T-helper 1 cell treated with Interleukin-12 subunit alpha and Interleukin-12 subunit beta and Interleukin-4 antibody, amounts not matched to agents 30 ng/mL and 1 ng/mL, for 36 hours (primary cell): ENCODE data around the gene C1QL2. TPM values are rescaled to one million over a fixed set of nuclear protein-coding genes. Genes with fewer than 3 reads are reported as not detected.

Experiments
- intact Hi-C: fragments of 100-400 bp; cut with micrococcal nuclease; formaldehyde crosslinking; loops from one replicate; pipeline ENCODE4 v1.15.1; 2024
- total RNA-seq: library from RNA; stranded (reverse); gene quantifications from 2 replicates; pipeline ENCODE4 v1.2.3, GENCODE V29; 2022

C1QL2 gene
- total RNA-seq, 1 donor from 2014 or later: not detected

DNA sequence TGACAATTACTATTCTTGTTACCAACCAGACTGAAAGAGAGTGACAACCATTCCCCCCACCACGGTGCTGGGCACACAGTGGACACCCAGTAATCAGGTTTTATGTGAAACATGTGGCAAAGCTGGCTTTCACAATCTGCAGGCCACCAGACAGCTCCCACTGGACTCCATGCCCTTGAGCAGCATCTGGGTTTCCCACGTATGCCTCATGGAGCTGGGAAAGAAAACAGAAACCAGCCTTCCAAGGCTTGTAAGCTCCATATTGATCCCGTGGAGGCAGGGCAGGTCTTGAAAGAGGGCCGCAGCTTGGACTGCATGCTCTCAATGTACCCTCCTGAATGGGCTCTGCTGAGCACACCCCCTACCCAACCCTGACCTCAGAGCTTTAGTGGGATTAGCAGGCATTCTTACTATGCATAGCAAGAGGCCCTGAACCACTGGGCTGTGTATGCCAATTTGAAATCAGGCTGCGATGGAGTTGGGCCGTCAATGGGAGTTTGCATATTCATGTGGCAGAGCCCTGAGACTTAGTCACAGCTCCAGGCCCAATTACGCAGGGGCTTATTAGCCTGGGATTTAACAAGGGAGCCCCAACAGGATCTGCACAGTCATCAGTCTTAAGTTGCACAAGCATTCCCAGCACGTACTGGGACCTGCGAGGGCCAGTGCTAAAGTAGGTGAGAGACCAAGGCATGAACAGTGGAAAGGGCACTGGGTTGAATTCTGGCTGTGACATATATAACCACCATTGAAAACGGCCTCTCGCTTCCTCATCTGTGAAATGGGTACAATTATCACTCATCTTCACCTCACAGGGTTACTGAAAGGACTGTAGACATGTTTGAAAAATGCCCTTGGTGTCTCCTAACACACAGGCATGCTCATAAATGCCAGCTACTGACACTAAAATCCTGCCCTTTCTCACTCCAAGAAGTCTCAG is 10.5 kb downstream of the C1QL2 start:
- intact Hi-C loops: no loop called here

DNA sequence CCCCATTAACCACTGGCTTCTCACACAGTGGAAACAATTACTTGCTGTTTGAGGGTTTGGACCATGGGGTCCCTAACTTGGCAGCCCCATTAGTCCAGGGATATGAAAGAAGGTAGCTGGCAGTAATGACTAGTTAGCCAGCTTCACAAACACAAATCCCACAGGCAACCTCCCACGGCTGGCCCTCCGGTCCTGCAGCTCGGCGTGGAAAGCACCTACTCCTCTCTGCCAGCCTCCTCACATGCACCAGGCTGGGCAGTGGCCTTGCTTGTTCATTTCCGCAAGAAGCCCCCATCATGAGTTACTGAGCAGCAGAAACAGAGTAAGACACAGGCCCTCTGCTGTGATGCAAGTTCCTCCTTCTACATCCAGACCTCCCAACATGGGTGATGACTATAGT is 13.7 kb downstream of the C1QL2 start:
- intact Hi-C loops: no loop called here

DNA sequence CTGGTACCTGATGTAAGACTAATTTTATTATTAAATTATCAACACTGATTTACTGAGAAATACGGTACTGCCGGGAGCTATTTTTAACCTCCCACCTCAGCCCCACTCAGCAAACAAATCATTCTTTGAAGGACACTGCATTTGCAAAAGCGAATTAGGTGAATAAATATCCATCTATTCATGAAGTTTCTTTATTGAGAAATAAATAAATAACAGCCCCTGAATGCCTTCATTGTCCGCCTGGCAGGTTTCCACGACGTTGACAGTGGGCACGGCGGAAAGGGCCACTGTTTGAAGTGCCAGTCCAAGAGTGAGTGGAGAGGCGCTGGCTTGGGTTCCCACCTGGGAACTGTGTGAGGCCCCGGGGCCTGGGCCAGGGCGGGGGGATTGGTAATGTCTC is 15.7 kb downstream of the C1QL2 start:
- intact Hi-C loops: no loop called here

DNA sequence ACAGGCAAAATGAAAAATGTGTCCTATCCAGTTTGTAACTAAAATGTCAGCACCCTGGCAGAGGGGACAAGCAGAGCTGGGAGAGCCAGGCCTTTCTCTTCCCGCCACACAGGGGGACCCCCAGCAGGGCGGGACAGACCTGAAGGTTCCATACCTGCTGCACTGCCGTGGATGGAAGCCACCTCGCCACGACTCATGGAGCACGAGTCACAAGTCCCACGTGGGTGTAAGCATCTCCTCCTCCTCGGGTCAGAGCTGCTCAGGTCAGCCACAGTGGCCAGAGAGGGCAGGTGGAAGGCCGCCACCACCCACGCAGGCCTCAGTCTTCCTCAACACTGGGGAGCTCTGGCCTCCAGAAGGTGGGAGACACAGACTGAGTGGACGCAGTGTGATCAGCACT is 21.0 kb downstream of the C1QL2 start:
- intact Hi-C loops: no loop called here

GRCh38 chr2:119136872-119137271 is 21.7 kb downstream of the C1QL2 start:
- intact Hi-C loops: no loop called here

DNA sequence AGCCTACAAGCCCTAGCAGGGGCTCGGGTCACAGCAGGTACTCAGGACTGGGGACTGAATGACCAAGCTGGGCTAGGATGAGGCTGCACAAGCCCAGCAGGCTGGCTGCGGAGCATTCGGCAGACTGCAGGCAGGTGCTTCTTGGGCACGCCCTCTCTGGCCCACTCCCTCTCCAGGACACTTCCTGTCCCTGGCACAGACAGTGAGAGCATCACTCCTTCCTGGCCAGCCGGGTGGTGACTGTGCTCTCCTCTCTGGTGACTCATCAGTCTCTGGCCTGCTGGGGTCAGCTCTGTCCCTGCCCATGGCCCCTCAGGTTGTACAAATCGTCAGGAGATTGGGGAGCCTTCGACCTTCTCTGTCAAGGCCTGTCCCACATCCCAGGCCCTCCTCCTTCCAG is 22.5 kb downstream of the C1QL2 start:
- intact Hi-C loops: no loop called here

GRCh38 chr2:119134775-119135174 is 23.8 kb downstream of the C1QL2 start:
- intact Hi-C loops: no loop called here

DNA sequence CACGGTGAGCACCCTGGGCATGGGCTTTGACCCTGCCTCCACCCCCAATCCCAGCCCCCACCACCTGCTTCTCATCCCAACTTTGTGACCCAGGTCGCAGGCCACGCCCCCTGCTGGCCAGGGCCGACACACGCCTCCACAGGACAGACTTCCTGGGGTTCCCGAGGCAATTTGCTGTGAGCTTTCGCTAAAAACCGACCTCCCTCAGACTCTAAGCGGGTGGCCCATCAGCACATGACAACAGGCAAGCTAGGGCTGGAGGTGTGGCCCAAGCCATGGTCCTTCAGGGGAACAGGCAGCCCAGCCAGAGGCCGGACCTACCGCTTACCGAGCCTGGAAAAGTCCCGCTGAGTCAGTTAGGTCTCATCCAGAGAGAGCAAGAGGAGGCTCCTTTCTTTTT is 31.9 kb downstream of the C1QL2 start:
- intact Hi-C loops: loop anchor here (1.0 kb wide), 1 partner anchor 244 kb away; no protein-coding TSS in a partner anchor

GRCh38 chr2:119123389-119123788 is 35.2 kb downstream of the C1QL2 start:
- intact Hi-C loops: no loop called here

- intact Hi-C loops: no loop called here
These were observed 35.9 kb downstream of the C1QL2 start for GRCh38 chr2:119122663-119123062.

GRCh38 chr2:119119999-119120756 is 38.4 kb downstream of the C1QL2 start:
- intact Hi-C loops: no loop called here

- intact Hi-C loops: no loop called here
These were observed 39.3 kb downstream of the C1QL2 start for GRCh38 chr2:119119076-119119785.

DNA sequence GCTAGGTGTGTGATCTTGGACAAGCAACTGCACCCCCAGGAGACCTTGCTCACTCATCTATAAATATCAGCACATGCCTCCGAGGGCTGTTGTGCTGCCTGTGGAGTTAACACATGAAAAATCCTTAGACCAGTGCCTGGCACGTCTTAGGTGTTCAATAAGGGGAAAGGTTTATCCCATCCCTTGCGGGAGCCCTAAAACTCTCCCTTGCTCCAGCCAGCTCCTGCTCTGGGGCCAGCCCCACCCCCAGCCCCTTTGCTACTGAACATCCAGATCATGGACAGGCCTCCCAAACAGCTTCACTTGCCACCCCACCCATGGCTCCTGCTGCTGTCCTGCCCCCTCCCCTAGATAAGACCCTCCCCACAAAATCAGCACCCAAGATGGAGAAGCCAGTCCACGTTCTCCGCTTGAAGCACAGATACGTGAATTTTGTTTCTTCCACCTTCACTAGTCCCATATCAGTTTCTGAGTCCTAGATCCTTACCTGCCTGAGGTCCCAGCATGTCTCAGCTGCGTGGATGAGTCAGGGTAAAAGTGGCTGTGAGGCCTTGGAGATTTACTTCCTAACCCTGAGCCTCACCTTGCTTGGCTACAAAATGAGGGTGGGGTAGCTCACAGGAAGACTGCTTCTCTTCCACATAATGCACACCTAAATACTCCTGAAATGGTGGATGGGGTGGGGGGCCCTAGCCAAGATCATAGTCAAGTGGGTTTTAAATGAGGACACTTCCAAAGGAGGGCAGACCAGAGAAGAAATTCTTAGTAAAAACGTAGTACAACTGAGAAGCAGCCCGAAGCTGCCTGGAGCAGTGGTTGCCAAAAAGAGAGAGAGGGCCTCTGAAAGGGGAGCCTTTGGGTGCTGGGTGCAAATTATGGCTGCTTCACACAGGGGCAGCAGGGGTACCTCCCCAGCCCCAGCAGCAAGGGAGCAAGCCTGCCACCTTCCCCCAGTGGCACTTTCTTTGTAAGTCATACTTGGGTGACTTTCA is 40.4 kb downstream of the C1QL2 start:
- intact Hi-C loops: no loop called here

DNA sequence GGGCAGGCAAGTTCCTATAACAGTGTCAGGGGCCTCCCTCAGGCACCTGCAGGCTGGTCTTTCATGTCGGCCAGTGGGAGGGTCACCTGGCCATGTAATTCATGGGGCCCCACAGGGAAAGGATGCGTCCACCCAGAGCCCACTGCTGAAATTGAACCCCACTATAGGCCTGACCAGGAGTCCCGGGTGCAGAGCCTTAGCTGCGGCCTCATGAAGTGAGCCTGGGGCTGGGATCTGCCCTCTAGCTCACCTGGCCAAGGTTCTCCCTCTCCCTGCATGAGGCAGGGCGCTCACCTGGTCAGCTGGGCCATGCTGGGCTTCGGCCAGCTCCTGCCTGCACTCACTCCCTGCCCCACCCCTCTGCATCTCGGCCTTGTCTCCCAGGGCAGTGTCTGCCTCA is 41.1 kb downstream of the C1QL2 start:
- intact Hi-C loops: no loop called here

DNA sequence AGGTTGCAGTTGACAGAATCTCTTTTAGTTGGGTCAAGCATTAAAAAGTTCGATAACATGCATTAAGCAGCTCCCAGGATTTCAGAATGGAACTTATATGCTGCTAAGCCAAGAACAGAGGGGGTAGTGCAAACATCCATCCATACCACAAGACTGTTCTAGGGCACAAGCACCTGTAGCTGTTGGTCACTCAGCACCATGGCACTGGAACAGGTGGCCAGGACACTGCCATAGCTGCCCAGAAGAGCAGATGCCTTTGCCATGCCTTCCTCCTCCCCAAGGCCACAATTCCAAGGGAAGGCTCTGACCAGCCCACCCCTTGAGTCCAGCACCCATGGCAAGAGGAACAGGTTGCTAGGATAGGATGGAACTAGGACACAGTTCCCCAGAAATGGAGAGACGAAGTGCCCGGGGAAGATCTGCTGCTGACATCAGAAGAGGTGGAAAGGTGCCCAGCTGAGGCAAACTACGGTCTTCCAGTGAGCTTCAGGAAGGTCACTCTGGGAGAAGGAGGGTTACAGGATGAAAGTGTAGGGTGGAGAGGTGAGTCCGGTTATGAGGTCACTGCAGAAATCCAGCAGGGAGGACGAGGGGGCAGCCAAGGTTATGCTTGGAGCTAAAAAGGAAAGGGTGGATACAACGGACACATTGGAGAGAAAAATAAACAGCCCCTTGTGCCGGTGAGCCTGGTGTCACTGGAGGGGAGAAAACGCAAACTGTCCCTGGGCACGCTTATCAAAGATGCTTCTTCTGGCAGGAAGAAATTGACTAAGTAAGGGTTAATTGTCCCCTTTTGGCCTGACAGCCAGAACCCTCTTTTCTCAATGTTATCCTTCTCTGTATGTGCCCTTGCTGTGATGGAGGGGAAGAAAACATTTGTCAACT is 41.9 kb downstream of the C1QL2 start:
- intact Hi-C loops: no loop called here

DNA sequence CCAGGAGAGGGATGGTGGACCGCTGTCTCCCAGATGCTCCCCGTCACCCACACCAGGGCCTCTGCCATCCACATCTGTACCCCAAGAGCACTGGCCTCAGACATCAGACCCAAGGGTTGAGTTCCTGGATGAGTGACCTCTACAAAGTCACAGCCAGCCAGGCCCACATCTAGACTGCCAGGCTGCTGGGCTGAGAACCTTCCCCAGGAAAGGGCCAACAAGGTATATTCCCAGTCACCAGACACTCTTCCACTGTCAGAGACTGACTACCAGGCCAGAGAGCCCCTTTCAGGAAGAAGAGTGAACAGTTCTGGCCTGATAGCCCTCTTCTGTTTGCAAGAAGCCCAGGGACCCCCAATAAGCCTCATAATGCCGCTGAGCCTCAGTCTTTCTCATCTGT is 44.3 kb downstream of the C1QL2 start:
- intact Hi-C loops: no loop called here

- intact Hi-C loops: no loop called here
These were observed 45.1 kb downstream of the C1QL2 start for GRCh38 chr2:119113489-119113770.

- intact Hi-C loops: no loop called here
These were observed 45.6 kb downstream of the C1QL2 start for GRCh38 chr2:119112770-119113488.

DNA sequence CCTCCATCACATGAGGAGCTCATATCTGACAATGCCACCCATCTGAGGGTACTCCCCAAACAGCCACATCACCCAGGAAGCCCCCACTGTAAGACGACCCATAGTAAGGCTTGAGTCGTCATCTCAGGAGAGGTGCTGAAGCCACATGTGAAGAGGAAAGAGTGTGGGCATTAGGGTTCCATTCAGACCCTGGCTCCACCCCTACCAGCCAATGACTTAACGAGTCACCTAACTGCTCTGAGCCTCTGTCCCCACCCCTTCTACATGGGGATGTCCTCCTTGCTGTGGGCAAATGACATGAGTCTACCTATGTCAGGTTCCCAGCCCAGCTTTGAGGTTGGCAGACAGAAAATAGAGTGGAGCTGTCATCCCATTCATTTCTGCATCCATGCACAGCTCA is 46.3 kb downstream of the C1QL2 start:
- intact Hi-C loops: no loop called here
